ENCODE measurements around the gene RAB37.
A peak's percentile ranks its signal among the peaks of the same experiment; 100 is the strongest.

The RAB37 gene

GRCh38 chr17:74764751-74765286, 27.8 kb downstream of the RAB37 start:
- no peak for DNase-seq

- no peak for DNase-seq
Measured at GRCh38 chr17:74766413-74766812, 29.4 kb downstream of the RAB37 start.

- no peak for DNase-seq
Measured at GRCh38 chr17:74767111-74767516, 30.1 kb downstream of the RAB37 start.

DNA sequence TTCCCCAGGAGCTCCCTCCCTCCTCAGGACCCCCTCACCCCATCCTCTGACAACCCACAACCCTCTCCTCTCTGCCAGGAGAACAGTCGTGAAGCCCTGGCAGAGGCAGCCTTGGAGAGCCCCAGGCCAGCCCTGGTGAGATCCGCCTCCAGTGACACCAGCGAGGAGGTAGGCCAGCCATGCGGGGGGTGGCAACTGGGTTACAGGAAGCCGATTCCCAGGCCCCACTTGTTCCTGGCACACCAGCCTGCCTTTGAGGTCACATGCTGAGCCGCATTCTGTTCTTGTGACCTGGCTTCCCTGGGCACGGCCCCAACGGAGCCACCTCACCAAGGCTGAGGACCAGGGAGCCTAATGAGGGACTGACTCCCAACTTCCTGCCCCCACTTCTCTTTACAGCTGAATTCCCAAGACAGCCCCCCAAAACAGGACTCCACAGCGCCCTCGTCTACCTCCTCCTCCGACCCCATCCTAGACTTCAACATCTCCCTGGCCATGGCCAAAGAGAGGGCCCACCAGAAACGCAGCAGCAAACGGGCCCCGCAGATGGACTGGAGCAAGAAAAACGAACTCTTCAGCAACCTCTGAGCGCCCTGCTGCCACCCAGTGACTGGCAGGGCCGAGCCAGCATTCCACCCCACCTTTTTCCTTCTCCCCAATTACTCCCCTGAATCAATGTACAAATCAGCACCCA, 31.2 kb downstream of the RAB37 start:
- DNase-seq = no peak

DNA sequence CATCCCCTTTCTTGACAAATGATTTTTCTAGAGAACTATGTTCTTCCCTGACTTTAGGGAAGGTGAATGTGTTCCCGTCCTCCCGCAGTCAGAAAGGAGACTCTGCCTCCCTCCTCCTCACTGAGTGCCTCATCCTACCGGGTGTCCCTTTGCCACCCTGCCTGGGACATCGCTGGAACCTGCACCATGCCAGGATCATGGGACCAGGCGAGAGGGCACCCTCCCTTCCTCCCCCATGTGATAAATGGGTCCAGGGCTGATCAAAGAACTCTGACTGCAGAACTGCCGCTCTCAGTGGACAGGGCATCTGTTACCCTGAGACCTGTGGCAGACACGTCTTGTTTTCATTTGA, 31.7 kb downstream of the RAB37 start:
- no peak for DNase-seq

GRCh38 chr17:74769266-74769855, 32.3 kb downstream of the RAB37 start:
- DNase-seq = no peak

GRCh38 chr17:74769856-74770497, 32.9 kb downstream of the RAB37 start:
- DNase-seq = no peak

- DNase-seq = peak; percentile 75
Measured at GRCh38 chr17:74770498-74771318, 33.7 kb downstream of the RAB37 start.

DNA sequence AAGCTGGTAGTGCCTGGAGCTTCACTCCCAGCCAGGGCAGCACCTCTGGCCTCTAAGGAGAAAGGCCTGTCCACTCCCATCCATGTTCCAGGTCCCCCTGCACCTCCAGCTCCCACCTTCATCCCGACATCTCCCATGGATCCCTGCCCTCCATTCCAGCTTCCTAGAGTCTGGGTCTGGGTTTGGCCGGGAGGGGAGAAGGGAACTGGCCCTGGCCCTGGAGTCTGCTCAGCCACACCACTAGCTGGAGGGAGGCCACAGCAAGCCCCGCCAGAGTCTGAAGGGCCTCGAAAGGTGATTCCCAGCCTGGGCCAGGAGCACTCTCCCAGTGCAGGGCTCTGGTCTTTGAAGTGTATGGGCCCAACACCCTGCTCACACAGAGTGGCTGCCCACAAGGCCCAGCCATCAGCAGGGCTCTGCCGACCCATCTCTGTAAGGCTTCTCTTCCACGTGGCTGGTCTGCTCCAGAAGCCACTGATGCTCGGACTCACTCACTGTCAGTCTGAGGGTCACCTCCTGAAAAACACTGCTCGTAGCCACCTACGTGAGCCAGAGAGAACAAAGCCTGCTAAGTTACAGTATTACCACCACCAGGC, 34.4 kb downstream of the RAB37 start:
- no peak for DNase-seq

DNA sequence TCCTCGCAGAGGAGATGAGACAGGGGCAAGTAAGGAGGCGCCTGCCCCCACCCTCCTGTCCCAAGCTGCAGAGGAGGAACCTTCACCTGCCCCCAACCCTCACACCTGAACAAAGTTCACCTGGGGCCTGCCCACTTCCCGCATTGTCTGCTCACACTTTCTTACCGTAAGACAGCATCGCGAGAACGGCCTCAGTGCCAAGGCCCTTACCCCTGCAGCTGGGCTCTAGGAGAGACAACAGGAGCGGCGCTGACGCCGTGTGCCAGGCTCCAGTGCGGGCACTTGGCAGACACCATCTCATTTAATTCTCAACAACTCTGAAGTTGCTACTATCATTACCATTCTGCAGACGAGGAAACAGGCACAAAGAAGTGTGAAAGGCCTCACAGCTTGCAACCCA, 35.0 kb downstream of the RAB37 start:
- DNase-seq = no peak

DNA sequence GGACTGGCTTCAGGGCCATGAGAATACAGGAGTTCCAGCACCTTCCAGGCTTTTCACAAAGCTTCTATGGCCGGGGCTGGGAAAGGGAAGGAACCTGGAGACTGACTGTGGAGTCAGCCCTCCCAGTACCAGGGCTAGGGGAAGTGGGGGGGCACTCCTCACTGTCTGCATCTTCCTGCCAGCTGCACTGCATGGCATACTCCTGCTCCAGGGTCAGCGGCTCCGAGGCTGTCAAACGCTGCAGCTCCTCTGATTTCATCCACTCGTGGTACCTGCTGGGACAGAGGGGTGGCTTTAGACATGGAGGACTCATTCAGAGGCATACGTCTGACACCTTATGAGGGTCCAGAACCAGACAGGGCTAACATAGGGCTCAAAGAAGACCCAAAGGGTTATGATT, 36.4 kb downstream of the RAB37 start:
- no peak for DNase-seq

DNA sequence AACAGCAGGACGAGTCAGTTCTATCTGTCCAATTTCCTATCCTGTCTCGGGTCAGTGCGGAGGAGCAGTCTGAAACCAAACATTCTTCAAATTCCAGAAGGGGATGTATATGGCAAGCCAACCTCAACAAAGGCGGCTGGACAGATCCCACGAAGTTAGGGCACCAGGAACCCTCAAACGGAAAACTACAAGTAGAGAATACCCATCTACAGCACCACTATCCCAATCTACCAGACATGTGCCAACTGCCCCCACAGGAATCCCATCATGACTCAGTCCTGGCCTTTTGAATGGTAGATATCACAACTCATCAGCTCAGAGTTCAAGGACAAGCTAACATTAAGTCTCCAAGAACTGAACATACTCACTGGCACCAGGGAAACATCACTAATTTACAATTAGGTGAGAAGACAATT, 36.8 kb downstream of the RAB37 start:
- no peak for DNase-seq

DNA sequence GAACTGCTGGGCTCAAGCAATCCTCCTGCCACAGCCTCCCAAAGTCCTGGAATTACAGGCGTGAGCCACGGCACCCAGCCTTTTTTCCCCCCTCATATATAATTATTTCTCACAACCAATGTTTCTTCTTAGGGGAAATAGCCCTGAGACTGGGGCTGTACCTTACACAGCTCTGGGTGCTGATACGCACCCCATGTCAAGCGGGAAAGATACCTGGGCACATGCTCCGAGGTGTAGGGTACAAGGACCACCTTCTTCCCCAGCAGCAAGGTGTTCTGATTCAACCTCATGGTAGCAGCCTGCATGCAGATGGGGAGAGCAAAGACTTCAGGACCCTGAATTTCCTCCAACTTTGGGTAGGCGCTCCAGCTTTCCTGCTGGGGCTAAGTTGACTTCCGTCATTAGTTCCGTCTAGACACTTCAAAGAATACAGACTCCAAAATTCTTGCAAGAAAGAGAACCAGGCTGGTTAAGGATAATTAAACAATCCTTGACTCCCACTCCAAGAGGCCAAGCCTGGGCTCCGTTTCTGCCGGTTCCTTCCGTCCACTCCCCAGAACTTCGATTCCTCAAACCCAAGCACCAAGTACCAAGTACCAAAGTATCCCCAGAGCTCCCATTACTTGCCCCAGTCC, 38.5 kb downstream of the RAB37 start:
- DNase-seq = no peak

DNA sequence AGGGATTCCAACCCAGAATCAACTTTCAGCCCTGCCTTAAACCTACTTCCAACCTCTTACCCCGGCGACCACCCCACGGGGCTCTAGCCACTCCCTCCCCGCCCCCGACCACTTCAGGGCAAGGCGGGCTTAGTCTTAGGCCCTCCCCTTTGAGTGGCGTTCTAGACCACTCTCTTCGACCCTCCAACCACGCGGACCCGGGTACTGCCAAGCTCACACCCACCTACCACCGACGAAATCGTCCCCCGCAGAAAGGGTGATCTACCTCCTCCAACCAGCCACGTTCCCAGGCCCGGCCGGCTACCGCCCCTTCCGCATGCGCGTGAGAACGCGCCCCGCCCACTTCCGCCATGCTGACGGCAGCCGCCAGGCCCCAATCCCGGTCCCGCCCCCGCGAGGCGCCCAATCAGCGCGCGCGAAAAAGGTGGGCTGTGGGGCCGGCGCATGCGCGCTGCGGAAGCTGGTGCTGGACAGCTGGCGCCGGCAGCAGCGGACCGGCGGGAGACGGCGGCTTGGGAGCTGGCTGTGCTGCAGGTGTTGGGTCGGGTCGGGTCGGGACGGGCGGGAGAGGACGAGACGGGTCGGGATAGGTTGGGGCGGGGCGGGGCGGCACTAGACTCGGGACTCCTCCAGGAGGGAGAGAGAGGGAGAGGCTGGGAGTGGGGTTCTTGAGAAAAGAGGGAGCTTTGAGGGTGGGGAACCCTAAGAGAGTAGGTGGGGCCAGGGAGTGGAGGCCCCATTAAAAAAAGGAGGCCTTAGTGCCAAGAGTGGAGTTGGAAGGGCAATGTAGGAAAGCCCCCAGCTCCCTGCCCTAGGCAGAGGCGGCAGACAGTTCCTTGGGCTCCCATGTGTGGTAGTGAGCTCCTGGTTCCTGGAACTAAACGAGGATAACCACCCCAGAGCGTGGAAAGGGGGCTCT, 39.2 kb downstream of the RAB37 start, which contains the start of gene NAT9:
TSS of gene NAT9 (minus strand) at position 302 of the 919 bp plus-strand sequence. CDS start 647 bp downstream, outside the sequence.
- peak; percentile 99 for DNase-seq

DNA sequence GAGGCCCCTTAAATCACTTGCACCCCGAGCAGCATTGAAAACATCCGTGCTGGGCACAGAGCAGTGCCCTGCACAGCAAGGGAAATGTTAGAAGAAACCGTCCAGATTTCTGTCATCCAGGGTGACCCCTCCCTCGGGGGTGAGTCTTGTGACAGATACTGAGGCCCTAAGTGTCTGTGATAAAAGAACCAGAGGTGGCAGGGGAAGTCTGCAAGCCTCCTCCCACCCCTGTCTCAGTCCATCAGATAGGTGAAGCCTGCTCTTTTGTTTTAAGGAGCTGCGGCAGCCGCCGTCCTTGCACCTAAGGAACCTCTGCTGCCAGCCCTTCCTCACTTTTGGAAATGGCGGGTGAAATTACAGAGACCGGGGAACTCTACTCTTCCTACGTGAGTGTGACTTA, 39.9 kb downstream of the RAB37 start:
- no peak for DNase-seq

- DNase-seq = no peak
Measured at GRCh38 chr17:74777901-74778515, 41.0 kb downstream of the RAB37 start.

GRCh38 chr17:74778960-74779359, 41.9 kb downstream of the RAB37 start:
- no peak for DNase-seq

GRCh38 chr17:74779501-74779900, 42.4 kb downstream of the RAB37 start:
- no peak for DNase-seq

GRCh38 chr17:74779948-74780400, 42.9 kb downstream of the RAB37 start:
- DNase-seq = no peak

- peak; percentile 55 for DNase-seq
Measured at GRCh38 chr17:74780443-74781238, 43.6 kb downstream of the RAB37 start.

Measured in RPMI8226 (cell line).